RWPE2 (cell line): ENCODE results near the gene WFDC10A.

ENCODE experiments used
- ATAC-seq: fragments of 200-7000 bp; cut with Tn5 transposase; 3 replicates; pipeline ENCODE4 v1.9.1; 2021; ENCODE audit warnings: low read depth
- DNase-seq: peaks from one replicate; pipeline ENCODE4 v3.0.0-alpha.2; 2020; ENCODE audit warnings: low spot score
- H3K27ac ChIP-seq: fragments of 450-650 bp; 2 replicates; pipeline ENCODE4 v1.5.1; 2017; ENCODE audit warnings: mild to moderate bottlenecking; ENCODE audit not compliant: poor library complexity, severe bottlenecking
- H3K27me3 ChIP-seq: fragments of 250-450 bp; sonication (Bioruptor Pico); 2 replicates; pipeline ENCODE4 v1.5.1; 2021; ENCODE audit warnings: mild to moderate bottlenecking, moderate library complexity; ENCODE audit not compliant: insufficient read depth, poor library complexity, severe bottlenecking
- H3K36me3 ChIP-seq: fragments of 250-450 bp; sonication (Bioruptor Pico); 2 replicates; pipeline ENCODE4 v1.5.1; 2020; ENCODE audit warnings: low read depth, mild to moderate bottlenecking, moderate library complexity
- H3K4me1 ChIP-seq: fragments of 250-450 bp; sonication (Bioruptor Pico); 2 replicates; pipeline ENCODE4 v1.5.1; 2021; ENCODE audit warnings: mild to moderate bottlenecking, moderate library complexity; ENCODE audit not compliant: insufficient read depth, poor library complexity, severe bottlenecking
- H3K4me3 ChIP-seq: fragments of 250-450 bp; sonication (Bioruptor Pico); 2 replicates; pipeline ENCODE4 v1.5.1; 2021; ENCODE audit warnings: mild to moderate bottlenecking, moderate library complexity; ENCODE audit not compliant: severe bottlenecking
- H3K9me3 ChIP-seq: fragments of 250-450 bp; sonication (Bioruptor Pico); 2 replicates; pipeline ENCODE4 v1.5.1; 2021; ENCODE audit warnings: mild to moderate bottlenecking, moderate library complexity; ENCODE audit not compliant: severe bottlenecking
- CTCF ChIP-seq: fragments of 450-650 bp; IDR thresholded peaks from one replicate; pipeline ENCODE4 v1.5.1; 2017; ENCODE audit warnings: mild to moderate bottlenecking, moderate library complexity; ENCODE audit not compliant: poor library complexity, severe bottlenecking

WFDC10A gene

GRCh38 chr20:45607810-45608209 lies 21.7 kb upstream of the WFDC10A start:
- Histone ChIP-seq H3K27ac (no peak overlapping the region), H3K4me3 (no peak overlapping the region), H3K4me1 (peaks cover 18% of the 10 kb centered on the region), H3K27me3 (peaks cover 16% of the 10 kb centered on the region), H3K36me3 (no peaks in the 10 kb centered on the region), H3K9me3 (peaks cover 27% of the 10 kb centered on the region)
- DNase-seq: no peak
- no peak for ATAC-seq
- TF ChIP-seq CTCF: no peak

GRCh38 chr20:45611054-45611453 lies 18.5 kb upstream of the WFDC10A start:
- H3K4me1 ChIP-seq: peaks cover 18% of the 10 kb centered on the region
- DNase-seq (peak; percentile 87), ATAC-seq (peak; percentile 99)
- TF ChIP-seq CTCF: no peak
- no peaks in the 10 kb centered on the region for H3K27me3 ChIP-seq
- H3K36me3 ChIP-seq: no peaks in the 10 kb centered on the region
- peaks cover 12% of the 10 kb centered on the region for H3K9me3 ChIP-seq
- no peak overlapping the region for H3K4me3 ChIP-seq
- H3K27ac ChIP-seq: peak overlapping the region; percentile 72

GRCh38 chr20:45612314-45612713 lies 17.2 kb upstream of the WFDC10A start:
- H3K36me3 ChIP-seq: no peaks in the 10 kb centered on the region
- no peaks in the 10 kb centered on the region for H3K27me3 ChIP-seq
- no peak for TF ChIP-seq CTCF
- ATAC-seq: no peak
- DNase-seq: no peak
- peaks cover 18% of the 10 kb centered on the region for H3K4me1 ChIP-seq
- peak overlapping the region; percentile 72 for H3K27ac ChIP-seq
- peaks cover 2% of the 10 kb centered on the region for H3K9me3 ChIP-seq
- no peak overlapping the region for H3K4me3 ChIP-seq

GRCh38 chr20:45617591-45617990 lies 11.9 kb upstream of the WFDC10A start:
- Histone ChIP-seq H3K9me3 (no peaks in the 10 kb centered on the region), H3K4me1 (no peaks in the 10 kb centered on the region), H3K4me3 (no peak overlapping the region), H3K36me3 (no peaks in the 10 kb centered on the region), H3K27me3 (no peaks in the 10 kb centered on the region), H3K27ac (no peak overlapping the region)
- no peak for TF ChIP-seq CTCF
- ATAC-seq (peak; percentile 67), DNase-seq (no peak)

- Histone ChIP-seq H3K27ac (no peak overlapping the region), H3K36me3 (no peaks in the 10 kb centered on the region), H3K27me3 (no peaks in the 10 kb centered on the region), H3K4me3 (no peak overlapping the region), H3K9me3 (no peaks in the 10 kb centered on the region), H3K4me1 (no peaks in the 10 kb centered on the region)
- no peak for TF ChIP-seq CTCF
- DNase-seq (no peak), ATAC-seq (no peak)
These were observed 7.9 kb upstream of the WFDC10A start for GRCh38 chr20:45621593-45621992.
